GM18511 (cell line): Measurements from ENCODE around the gene NCAM1.

Experiments
- ATAC-seq: cut with Tn5 transposase; IDR thresholded peaks from one replicate; pipeline ENCODE4 v1.9.1; 2021; ENCODE audit warnings: mild to moderate bottlenecking, moderate library complexity; ENCODE audit not compliant: unreplicated experiment

NCAM1 gene

GRCh38 chr11:112967082-112967481 is 5.9 kb downstream of the NCAM1 start:
- ATAC-seq = no peak

- no peak for ATAC-seq
Observed at GRCh38 chr11:112968941-112969713, 7.9 kb downstream of the NCAM1 start.

- ATAC-seq = no peak
Observed at GRCh38 chr11:112971195-112971594, 10.0 kb downstream of the NCAM1 start.

GRCh38 chr11:112971827-112972226 is 10.6 kb downstream of the NCAM1 start:
- no peak for ATAC-seq

GRCh38 chr11:112972399-112973145 is 11.4 kb downstream of the NCAM1 start:
- ATAC-seq = no peak

- no peak for ATAC-seq
Observed at GRCh38 chr11:112975051-112975450, 13.8 kb downstream of the NCAM1 start.

GRCh38 chr11:112975493-112975892 is 14.3 kb downstream of the NCAM1 start:
- ATAC-seq = no peak

GRCh38 chr11:112977755-112978154 is 16.5 kb downstream of the NCAM1 start:
- ATAC-seq = no peak

- no peak for ATAC-seq
Observed at GRCh38 chr11:112983887-112984286, 22.7 kb downstream of the NCAM1 start.

GRCh38 chr11:112989198-112989597 is 28.0 kb downstream of the NCAM1 start:
- ATAC-seq = no peak

GRCh38 chr11:112993808-112994207 is 32.6 kb downstream of the NCAM1 start:
- ATAC-seq = no peak

GRCh38 chr11:112995423-112996090 is 34.3 kb downstream of the NCAM1 start:
- ATAC-seq = no peak

- no peak for ATAC-seq
Observed at GRCh38 chr11:112996994-112997393, 35.8 kb downstream of the NCAM1 start.

GRCh38 chr11:112997857-112998466 is 36.7 kb downstream of the NCAM1 start:
- ATAC-seq = no peak

- no peak for ATAC-seq
Observed at GRCh38 chr11:112999520-112999919, 38.3 kb downstream of the NCAM1 start.

- no peak for ATAC-seq
Observed at GRCh38 chr11:113001709-113002108, 40.5 kb downstream of the NCAM1 start.

GRCh38 chr11:113006896-113007445 is 45.8 kb downstream of the NCAM1 start:
- ATAC-seq = no peak

- ATAC-seq = no peak
Observed at GRCh38 chr11:113014262-113015097, 53.3 kb downstream of the NCAM1 start.

GRCh38 chr11:113015098-113015455 is 53.9 kb downstream of the NCAM1 start:
- no peak for ATAC-seq

- no peak for ATAC-seq
Observed at GRCh38 chr11:113016905-113017304, 55.7 kb downstream of the NCAM1 start.
